Neural progenitor cell (in vitro differentiated cells): ENCODE data around the gene ITPRID1. TPM values are rescaled to one million over a fixed set of nuclear protein-coding genes. Genes with fewer than 3 reads are reported as not detected.

Experiments
- DNase-seq: peaks from one replicate; pipeline ENCODE4 v3.0.0-alpha.2; 2016; ENCODE audit warnings: low spot score
- H2AFZ ChIP-seq: fragments of 200-600 bp; sonication (generic); replicated peaks from 2 replicates; pipeline ENCODE4 v1.6.1; 2016; ENCODE audit warnings: antibody characterized with exemption
- H3F3A ChIP-seq: fragments of 200-600 bp; sonication (generic); 2 replicates; pipeline ENCODE4 v1.6.1; 2016; ENCODE audit warnings: antibody characterized with exemption, low read depth
- H3K27ac ChIP-seq: fragments of 200-600 bp; sonication (generic); 2 replicates; pipeline ENCODE4 v1.5.1; 2016; ENCODE audit warnings: mild to moderate bottlenecking
- H3K27me3 ChIP-seq: fragments of 200-600 bp; sonication (generic); 2 replicates; pipeline ENCODE4 v1.6.1; 2016; ENCODE audit warnings: mild to moderate bottlenecking, moderate library complexity
- H3K36me3 ChIP-seq: fragments of 200-600 bp; sonication (generic); 2 replicates; pipeline ENCODE4 v1.5.1; 2016
- H3K4me1 ChIP-seq: fragments of 200-600 bp; sonication (generic); 2 replicates; pipeline ENCODE4 v1.6.1; 2016; ENCODE audit warnings: mixed run types
- H3K4me2 ChIP-seq: fragments of 200-600 bp; sonication (generic); 2 replicates; pipeline ENCODE4 v1.6.1; 2016
- H3K4me3 ChIP-seq: fragments of 200-600 bp; sonication (generic); 2 replicates; pipeline ENCODE4 v1.5.1; 2016
- H3K79me2 ChIP-seq: fragments of 200-600 bp; sonication (generic); 2 replicates; pipeline ENCODE4 v1.6.1; 2016; ENCODE audit warnings: low read depth
- H3K9ac ChIP-seq: fragments of 200-600 bp; sonication (generic); 2 replicates; pipeline ENCODE4 v1.6.1; 2016
- H3K9me3 ChIP-seq: fragments of 200-600 bp; sonication (generic); 2 replicates; pipeline ENCODE4 v1.5.1; 2016; ENCODE audit warnings: low read depth
- H4K20me1 ChIP-seq: fragments of 200-600 bp; sonication (generic); 2 replicates; pipeline ENCODE4 v1.6.1; 2016; ENCODE audit warnings: low read depth
- H3K27ac Mint-ChIP-seq: 3 replicates; pipeline ENCODE4 v1.8.0; 2021; ENCODE audit warnings: mixed read lengths
- H3K27me3 Mint-ChIP-seq: 2 replicates; pipeline ENCODE4 v1.8.0; 2022; ENCODE audit warnings: low read depth, mild to moderate bottlenecking, inconsistent platforms, moderate library complexity, mixed read lengths; ENCODE audit not compliant: insufficient read depth
- H3K36me3 Mint-ChIP-seq: 3 replicates; pipeline ENCODE4 v1.8.0; 2021; ENCODE audit warnings: mixed read lengths
- H3K4me1 Mint-ChIP-seq: 3 replicates; pipeline ENCODE4 v1.8.0; 2021; ENCODE audit warnings: mixed read lengths
- H3K4me3 Mint-ChIP-seq: 3 replicates; pipeline ENCODE4 v1.8.0; 2021; ENCODE audit warnings: mild to moderate bottlenecking, moderate library complexity, mixed read lengths
- H3K9me3 Mint-ChIP-seq: 3 replicates; pipeline ENCODE4 v1.8.0; 2020; ENCODE audit warnings: mixed read lengths
- EZH2 ChIP-seq: fragments of 200-600 bp; sonication (generic); IDR thresholded peaks from 2 replicates; pipeline ENCODE4 v1.6.1; 2017; ENCODE audit warnings: antibody characterized with exemption, mild to moderate bottlenecking, moderate library complexity
- EZH2phosphoT487 ChIP-seq: fragments of 200-600 bp; sonication (generic); IDR thresholded peaks from 2 replicates; pipeline ENCODE4 v1.6.1; 2017; ENCODE audit warnings: antibody characterized with exemption
- total RNA-seq: library from RNA; depleted of rRNA; stranded (reverse); fragments of >200 nt; gene quantifications from 2 replicates; pipeline ENCODE4 v1.2.3, GENCODE V29; 2015; ENCODE audit warnings: low replicate concordance
- TF ChIP-seq, protein P1 (sequence below): fragments of 200-600 bp; sonication (generic); IDR thresholded peaks from 2 replicates; pipeline ENCODE4 v1.5.1; 2017; ENCODE audit warnings: antibody characterized with exemption, mild to moderate bottlenecking

Gene ITPRID1
- total RNA-seq, 1 donor from 2014 or later: not detected

DNA sequence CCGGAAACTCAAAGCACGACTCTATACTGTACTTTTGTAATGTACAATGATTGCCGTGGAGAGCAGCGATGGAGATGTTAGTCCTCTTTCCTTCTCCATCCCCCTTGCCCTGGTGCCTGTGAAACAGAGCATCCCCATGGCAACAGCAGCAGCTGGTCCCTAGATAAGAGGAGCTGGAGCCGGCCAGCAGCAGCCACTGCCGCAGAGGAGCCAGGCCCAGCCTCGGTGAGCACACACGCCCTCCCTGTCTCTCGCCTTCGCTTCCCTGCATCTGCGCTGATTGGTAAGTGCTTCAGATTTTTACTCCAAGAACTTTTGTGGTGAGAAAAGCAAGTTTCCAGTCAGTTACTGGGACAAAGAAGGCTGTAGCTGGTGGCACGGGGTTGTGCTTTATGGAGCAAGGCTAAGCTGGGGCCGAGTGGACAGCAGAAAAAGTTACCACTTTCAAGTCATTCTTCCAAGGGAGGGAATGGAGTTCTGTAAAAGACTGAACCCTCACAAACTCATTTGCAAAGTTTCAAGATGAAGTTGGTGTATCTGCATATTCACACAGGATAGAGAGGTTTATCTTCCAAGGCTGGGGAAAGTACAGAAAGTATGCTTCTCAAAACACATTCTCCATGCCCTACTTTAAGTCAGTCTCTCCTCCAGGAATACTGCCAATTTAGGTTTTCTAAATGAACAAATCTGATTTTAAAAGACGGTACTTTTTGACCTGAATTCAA, 173.3 kb downstream of the ITPRID1 start, which contains the start of gene PPP1R17:
PPP1R17 (plus strand) TSS at position 192 of the 725 bp plus-strand sequence. CDS start 5,227 bp downstream, outside the sequence.
- Histone ChIP-seq H2AFZ (peak within 1 kb of the TSS; percentile 96), H3K9me3 (no peaks in the 10 kb centered on the region), H3F3A (no peaks in the 10 kb centered on the region), H3K79me2 (no peaks in the 10 kb centered on the region), H3K27me3 (peaks cover 13% of the 10 kb centered on the region), H3K4me2 (peak within 1 kb of the TSS; percentile 58), H3K27ac (no peak within 1 kb of the TSS), H3K4me3 (no peak within 1 kb of the TSS), H3K36me3 (no peaks in the 10 kb centered on the region), H3K9ac (no peak within 1 kb of the TSS), H4K20me1 (no peaks in the 10 kb centered on the region), H3K4me1 (peaks cover 18% of the 10 kb centered on the region)
- H3K27me3 Mint-ChIP-seq: peaks cover 4% of the 10 kb centered on the region
- DNase-seq: peak; percentile 75
- H3K27ac Mint-ChIP-seq: no peak within 1 kb of the TSS
- H3K4me3 Mint-ChIP-seq: peak within 1 kb of the TSS; percentile 31
- TF ChIP-seq, protein P1, sequence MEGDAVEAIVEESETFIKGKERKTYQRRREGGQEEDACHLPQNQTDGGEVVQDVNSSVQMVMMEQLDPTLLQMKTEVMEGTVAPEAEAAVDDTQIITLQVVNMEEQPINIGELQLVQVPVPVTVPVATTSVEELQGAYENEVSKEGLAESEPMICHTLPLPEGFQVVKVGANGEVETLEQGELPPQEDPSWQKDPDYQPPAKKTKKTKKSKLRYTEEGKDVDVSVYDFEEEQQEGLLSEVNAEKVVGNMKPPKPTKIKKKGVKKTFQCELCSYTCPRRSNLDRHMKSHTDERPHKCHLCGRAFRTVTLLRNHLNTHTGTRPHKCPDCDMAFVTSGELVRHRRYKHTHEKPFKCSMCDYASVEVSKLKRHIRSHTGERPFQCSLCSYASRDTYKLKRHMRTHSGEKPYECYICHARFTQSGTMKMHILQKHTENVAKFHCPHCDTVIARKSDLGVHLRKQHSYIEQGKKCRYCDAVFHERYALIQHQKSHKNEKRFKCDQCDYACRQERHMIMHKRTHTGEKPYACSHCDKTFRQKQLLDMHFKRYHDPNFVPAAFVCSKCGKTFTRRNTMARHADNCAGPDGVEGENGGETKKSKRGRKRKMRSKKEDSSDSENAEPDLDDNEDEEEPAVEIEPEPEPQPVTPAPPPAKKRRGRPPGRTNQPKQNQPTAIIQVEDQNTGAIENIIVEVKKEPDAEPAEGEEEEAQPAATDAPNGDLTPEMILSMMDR: no peak
- TF ChIP-seq EZH2phosphoT487 (no peak), EZH2 (no peak)
- no peaks in the 10 kb centered on the region for H3K9me3 Mint-ChIP-seq
- peaks cover 38% of the 10 kb centered on the region for H3K4me1 Mint-ChIP-seq
- no peaks in the 10 kb centered on the region for H3K36me3 Mint-ChIP-seq

DNA sequence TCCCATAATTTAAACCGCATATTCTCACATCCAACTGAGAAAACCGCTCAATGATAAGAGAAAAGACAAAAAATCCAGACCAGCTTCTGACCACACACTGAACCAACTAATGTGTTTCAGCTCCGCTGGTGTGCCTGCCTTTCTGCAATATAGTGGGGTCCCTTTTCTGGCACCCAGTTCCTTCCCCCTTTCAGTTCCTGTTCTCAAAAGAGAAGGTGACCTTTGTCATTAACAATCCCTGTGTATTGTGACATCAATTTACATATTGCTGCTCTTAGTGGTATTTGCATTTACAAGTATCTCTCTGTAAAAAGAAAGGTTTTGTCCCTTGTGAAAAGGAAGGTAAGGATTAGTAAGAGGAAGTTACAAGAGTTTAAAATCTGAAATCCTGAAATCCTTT, 174.5 kb downstream of the ITPRID1 start:
- Histone ChIP-seq H3K79me2 (no peaks in the 10 kb centered on the region), H3K27me3 (peaks cover 13% of the 10 kb centered on the region), H3K4me2 (no peak overlapping the region), H3F3A (no peaks in the 10 kb centered on the region), H3K9me3 (no peaks in the 10 kb centered on the region), H3K4me3 (no peak overlapping the region), H4K20me1 (no peaks in the 10 kb centered on the region), H3K27ac (no peak overlapping the region), H3K36me3 (no peaks in the 10 kb centered on the region), H3K9ac (no peak overlapping the region), H3K4me1 (peaks cover 18% of the 10 kb centered on the region), H2AFZ (no peak overlapping the region)
- peaks cover 38% of the 10 kb centered on the region for H3K4me1 Mint-ChIP-seq
- no peak for DNase-seq
- no peaks in the 10 kb centered on the region for H3K9me3 Mint-ChIP-seq
- H3K27me3 Mint-ChIP-seq: peaks cover 4% of the 10 kb centered on the region
- no peak overlapping the region for H3K27ac Mint-ChIP-seq
- no peak for TF ChIP-seq EZH2phosphoT487
- TF ChIP-seq EZH2: no peak
- TF ChIP-seq, protein P1: no peak
- H3K36me3 Mint-ChIP-seq: no peaks in the 10 kb centered on the region
- no peak overlapping the region for H3K4me3 Mint-ChIP-seq

DNA sequence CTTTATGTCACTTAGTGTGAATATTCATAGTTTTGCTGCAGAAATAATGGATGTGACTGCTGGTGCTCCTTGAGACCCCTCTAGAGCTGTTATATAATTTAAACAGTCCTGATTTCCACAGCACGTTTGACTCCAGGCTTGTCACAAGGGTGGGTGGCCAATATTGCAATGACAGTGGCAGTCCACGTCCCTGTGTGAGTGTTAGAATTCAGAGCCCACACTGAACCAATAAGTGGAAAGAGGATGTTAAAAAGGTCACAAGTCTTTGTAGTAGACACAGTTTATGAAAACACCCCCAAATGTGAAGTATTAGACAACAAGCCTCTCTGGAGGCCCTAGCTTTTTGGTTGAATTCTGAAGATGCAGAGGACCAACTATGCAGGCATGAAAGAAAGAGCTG, 175.1 kb downstream of the ITPRID1 start:
- peaks cover 13% of the 10 kb centered on the region for H3K27me3 ChIP-seq

More for the DNA sequence above, 175.1 kb downstream of the ITPRID1 start:
- Histone ChIP-seq H3K79me2 (no peaks in the 10 kb centered on the region), H3K4me3 (no peak overlapping the region), H3K36me3 (no peaks in the 10 kb centered on the region), H2AFZ (no peak overlapping the region), H3F3A (no peaks in the 10 kb centered on the region), H3K4me1 (peaks cover 18% of the 10 kb centered on the region), H4K20me1 (no peaks in the 10 kb centered on the region), H3K27ac (no peak overlapping the region), H3K4me2 (no peak overlapping the region), H3K9ac (no peak overlapping the region), H3K9me3 (no peaks in the 10 kb centered on the region)
- H3K36me3 Mint-ChIP-seq: no peaks in the 10 kb centered on the region
- no peak overlapping the region for H3K27ac Mint-ChIP-seq
- no peak for TF ChIP-seq EZH2
- no peak for TF ChIP-seq EZH2phosphoT487
- TF ChIP-seq, protein P1: no peak
- peaks cover 2% of the 10 kb centered on the region for H3K27me3 Mint-ChIP-seq
- DNase-seq: no peak
- no peak overlapping the region for H3K4me3 Mint-ChIP-seq
- H3K9me3 Mint-ChIP-seq: no peaks in the 10 kb centered on the region
- H3K4me1 Mint-ChIP-seq: peaks cover 38% of the 10 kb centered on the region
